ENCODE results near the gene TPP1. TPM values are rescaled to one million over a fixed set of nuclear protein-coding genes. Genes with fewer than 3 reads are reported as not detected.

TPP1 gene
- total and polyA plus RNA-seq, 2 of the 13 experiments (the other 11 are each of a cell fraction or from before 2014, with no cell fraction given) = 13.9 to 74.6 TPM

- TF ChIP-seq MYNN (CRISPR knock-in tag; IDR thresholded peaks at IDR 0.05; ENCODE audit: low read depth) (no peak), ZNF496 (CRISPR knock-in tag; IDR thresholded peaks at IDR 0.05; ENCODE audit: insufficient replicate concordance) (no peak), ZNF407 (CRISPR knock-in tag; IDR thresholded peaks at IDR 0.05; ENCODE audit: not compliant biosample characterization) (no peak), ZNF639 (CRISPR knock-in tag; conservative IDR thresholded peaks at IDR 0.05) (no peak), ZNF564 (CRISPR knock-in tag; IDR thresholded peaks at IDR 0.05) (no peak), ZNF431 (CRISPR knock-in tag; IDR thresholded peaks at IDR 0.05; ENCODE audit: borderline replicate concordance, low read depth) (no peak), SNAPC5 (CRISPR knock-in tag; IDR thresholded peaks at IDR 0.05; ENCODE audit: borderline replicate concordance) (no peak), RELA (CRISPR knock-in tag; IDR thresholded peaks at IDR 0.05) (no peak), ZNF670 (CRISPR knock-in tag; IDR thresholded peaks at IDR 0.05; ENCODE audit: borderline replicate concordance) (no peak), RAD21 (CRISPR knock-in tag; IDR thresholded peaks at IDR 0.05) (no peak), HOXD1 (CRISPR knock-in tag; IDR thresholded peaks at IDR 0.05) (no peak), KLF12 (CRISPR knock-in tag; IDR thresholded peaks at IDR 0.05; ENCODE audit: borderline replicate concordance) (no peak), ZNF343 (CRISPR knock-in tag; IDR thresholded peaks at IDR 0.05) (no peak), NONO (IDR thresholded peaks at IDR 0.05) (no peak), NONO (CRISPR knock-in tag; conservative IDR thresholded peaks at IDR 0.05) (peak; percentile 30; the same call in 1 of the 2 replicates), REXO4 (CRISPR knock-in tag; IDR thresholded peaks at IDR 0.05; ENCODE audit: borderline replicate concordance) (no peak), NAIF1 (CRISPR knock-in tag; IDR thresholded peaks at IDR 0.05; ENCODE audit: borderline replicate concordance) (no peak), PHF8 (CRISPR knock-in tag; IDR thresholded peaks at IDR 0.05) (peak; percentile 60; the same call in 1 of the 2 replicates), ZNF264 (CRISPR knock-in tag; IDR thresholded peaks at IDR 0.05) (peak; percentile 70; the same call in 1 of the 2 replicates), ZNF558 (CRISPR knock-in tag; IDR thresholded peaks at IDR 0.05; ENCODE audit: borderline replicate concordance) (no peak), ZNF251 (CRISPR knock-in tag; IDR thresholded peaks at IDR 0.05) (no peak)
These were observed at the start of gene TPP1 (continued) for GRCh38 chr11:6619004-6619745.

Measured in HepG2 (cell line).